HUDEP-2 (cell line): ENCODE results near the gene RGL3.
"Not testable (repeated sequence)": the region's sequence is repeated elsewhere in the genome, so short reads cannot be mapped to it uniquely, and the experiment has no call there.

Experiments used
- DNase-seq, 76 experiments: peaks; one replicate each; lab custom pipeline; 2025; ENCODE audit not compliant: unreplicated experiment in 76 of 76; lab: John Stamatoyannopoulos, UW

RGL3 gene

DNA sequence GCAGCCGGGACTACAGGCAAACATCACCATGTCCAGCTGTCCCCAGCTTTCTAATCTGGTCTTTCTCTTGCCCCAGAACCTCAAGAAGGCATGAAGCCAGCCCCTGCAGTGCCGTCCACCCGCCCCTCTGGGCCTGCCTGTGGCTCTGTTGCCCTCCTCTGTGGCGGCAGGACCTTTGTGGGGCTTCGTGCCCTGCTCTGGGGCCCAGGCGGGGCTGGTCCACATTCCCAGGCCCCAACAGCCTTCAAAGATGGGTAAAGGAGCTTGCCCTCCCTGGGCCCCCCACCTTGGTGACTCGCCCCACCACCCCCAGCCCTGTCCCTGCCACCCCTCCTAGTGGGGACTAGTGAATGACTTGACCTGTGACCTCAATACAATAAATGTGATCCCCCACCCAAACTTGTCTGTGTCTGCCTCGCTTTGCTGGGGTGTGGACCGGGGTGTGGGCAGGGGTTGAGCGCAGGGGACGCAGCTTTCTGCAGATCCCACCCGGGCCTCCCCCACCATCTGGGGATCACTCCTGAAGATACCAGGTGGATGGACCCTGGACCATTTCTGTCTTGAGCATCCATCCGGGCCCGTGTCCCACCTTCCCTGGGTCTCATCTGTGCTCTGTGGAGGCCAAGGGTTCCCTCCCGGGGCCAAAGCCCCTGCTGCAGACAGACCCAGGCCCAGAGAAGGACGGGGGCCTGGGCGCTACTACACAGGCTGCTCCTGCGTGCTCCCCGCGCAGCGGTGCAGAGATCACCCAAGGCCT, 31.6 kb upstream of the RGL3 start:
- DNase-seq: no peak

DNA sequence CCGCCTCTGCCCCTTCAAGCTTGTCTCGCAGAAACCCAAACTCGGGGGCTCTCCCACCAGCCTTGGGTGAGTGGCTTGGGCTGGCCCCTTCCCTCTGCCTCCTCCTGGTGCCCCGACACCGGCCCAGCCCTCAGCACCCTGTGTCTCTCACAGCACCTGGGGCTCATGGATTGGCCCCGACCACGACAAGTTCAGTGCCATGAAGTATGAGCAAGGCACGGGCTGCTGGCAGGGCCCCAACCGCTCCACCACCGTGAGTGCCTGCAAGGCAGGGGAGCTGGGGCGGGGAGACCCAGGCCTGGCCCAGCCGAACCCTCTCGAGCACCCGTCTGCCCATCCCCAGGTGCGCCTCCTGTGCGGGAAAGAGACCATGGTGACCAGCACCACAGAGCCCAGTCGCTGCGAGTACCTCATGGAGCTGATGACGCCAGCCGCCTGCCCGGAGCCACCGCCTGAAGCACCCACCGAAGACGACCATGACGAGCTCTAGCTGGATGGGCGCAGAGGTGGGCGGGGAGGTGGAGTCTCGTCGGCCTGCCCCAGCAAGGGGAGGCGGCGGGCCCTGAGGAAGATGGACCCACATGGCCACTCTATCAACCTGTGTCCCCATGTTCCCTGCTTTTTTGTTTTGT, 29.9 kb upstream of the RGL3 start:
- no peak for DNase-seq

DNA sequence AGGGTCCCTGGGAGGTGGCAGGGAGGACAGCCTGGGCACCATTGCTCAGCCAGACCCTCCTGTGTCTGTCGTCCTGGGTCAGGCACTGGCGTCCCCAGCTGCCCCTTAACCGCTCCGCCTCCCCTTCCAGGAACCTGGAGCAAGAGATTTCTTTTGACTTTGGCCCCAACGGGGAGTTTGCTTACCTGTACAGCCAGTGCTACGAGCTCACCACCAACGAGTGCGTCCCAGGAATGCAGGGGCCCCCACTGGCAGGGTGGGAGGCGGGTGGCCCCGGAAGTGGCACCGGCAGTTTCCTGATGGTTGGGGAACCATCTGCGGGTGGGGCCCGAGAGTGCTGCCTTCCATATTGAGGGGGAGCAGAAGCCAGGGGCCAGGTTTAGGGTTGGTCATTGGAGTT, 29.3 kb upstream of the RGL3 start:
- no peak for DNase-seq

DNA sequence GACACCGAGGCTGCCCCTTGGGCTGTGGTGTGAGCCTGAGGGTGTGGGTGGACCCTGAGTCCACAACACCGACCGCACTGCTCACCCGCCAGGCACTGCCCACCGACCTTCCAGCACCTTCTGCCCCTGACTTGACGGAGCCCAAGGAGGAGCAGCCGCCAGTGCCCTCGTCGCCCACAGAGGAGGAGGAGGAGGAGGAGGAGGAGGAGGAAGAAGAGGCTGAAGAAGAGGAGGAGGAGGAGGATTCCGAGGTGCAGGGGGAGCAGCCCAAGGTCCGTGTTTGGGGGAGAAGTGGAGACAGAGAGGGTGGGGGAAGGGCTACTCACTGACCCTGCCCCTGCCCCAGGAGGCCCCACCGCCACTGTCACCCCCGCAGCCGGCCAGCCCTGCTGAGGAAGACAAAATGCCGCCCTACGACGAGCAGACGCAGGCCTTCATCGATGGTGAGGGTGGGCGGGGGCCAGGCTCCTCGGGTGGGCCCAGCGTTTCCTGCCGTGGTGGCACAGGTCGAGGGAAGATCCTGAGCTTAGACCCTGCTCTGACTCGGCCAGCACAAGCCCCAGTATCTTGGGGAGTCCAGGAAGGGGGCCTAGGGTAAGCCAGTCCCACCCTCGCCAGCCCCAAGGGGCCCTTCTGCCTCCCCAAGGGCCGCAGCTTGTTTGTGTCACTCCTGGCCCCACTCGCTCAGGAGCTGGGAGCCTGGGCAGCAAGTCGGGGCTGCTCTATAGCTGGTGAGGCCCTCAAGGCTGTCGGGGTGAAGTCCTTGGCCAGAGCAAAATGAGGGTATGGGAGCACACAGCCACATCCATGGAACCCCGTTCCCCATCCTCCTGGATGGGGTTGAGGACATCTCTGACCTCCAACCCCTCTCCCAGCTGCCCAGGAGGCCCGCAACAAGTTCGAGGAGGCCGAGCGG, 28.5 kb upstream of the RGL3 start:
- DNase-seq: no peak

DNA sequence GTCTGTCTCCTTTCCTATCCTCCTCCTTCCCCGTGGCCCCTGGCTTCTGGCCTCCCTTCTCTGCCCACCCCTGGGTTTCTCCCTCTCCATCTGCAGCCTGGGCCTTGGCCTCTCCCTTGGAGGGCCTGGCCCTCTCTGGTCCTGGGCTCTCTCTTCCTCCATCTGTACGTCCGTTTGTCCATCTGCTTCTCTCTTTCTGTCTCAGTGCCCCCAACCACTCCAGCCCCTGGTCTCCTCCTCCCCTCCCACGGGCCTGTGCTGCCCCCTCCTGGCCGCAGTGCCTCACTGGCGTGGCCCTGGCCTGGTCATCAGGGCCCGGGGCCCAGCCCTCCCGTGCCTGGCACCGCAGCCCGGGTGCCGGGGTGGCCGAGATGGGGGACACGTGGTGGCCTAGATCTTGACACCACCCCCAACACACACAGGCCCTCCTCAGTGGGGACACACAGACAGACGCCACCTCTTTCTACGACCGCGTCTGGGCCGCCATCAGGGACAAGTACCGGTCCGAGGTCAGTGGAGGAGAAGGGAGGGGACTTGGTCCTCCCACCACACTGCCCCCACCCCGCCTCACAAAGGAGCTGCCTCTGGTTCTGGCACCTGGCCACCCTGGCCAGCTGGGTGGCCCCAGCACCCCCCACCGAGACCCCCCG, 27.7 kb upstream of the RGL3 start:
- peak in 44 of 76 experiments; percentile 1 to 65 (median 39) for DNase-seq

DNA sequence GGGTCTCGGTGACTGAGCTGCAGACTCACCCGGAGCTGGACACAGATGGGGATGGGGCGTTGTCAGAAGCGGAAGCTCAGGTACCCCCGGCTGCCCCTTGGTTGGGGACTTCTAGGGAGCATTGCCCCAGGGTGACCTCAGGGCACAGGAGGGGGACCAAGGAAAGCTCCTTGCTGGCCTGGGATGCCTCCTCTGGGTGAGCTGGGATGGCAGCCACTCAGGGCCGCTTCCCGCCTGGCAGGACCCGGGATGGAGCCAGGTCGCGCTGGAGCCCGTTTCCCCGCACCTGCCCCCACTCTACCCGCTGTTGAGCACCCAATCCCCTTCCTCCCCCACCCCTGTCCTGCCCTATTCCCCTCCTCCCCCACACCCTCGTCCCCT, 27.1 kb upstream of the RGL3 start:
- DNase-seq: no peak

DNA sequence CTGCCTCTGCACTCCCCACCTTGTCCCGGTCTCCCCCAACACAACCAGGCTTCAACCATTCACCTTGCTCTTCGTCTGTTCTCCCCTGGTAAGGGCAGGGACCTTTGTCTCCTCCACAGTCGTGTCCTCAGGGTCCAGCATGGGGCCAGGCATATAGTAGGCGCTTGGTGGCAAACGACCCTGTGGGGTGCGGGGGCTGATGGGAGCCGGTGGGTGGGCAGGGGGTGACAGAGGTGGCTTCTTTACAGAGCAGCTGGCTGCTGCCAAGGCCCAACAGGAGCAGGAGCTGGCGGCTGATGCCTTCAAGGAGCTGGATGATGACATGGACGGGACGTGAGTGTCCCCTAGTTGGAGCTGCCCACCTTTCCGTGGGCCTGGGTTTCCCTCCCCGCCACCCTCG, 26.0 kb upstream of the RGL3 start:
- no peak for DNase-seq

DNA sequence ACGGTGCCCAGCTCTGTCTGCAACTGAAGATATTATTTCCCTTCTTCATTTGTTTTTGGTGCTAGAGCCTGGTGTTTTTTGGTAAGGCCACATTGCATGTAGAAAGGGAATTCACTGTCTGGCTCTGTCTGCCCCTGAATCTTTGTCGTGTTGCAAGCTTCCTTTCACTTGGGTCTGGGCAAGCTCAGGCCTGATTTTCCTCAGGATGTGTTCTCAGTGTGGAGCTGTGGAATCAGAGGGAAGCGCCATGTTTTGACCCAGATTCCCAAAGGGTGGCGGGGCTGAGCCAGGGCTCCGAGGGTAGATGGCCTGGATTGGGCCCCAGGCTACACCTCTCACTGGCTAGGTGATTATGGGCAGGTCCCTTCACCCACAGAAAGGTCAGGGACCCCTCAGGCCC, 24.9 kb upstream of the RGL3 start:
- no peak for DNase-seq

DNA sequence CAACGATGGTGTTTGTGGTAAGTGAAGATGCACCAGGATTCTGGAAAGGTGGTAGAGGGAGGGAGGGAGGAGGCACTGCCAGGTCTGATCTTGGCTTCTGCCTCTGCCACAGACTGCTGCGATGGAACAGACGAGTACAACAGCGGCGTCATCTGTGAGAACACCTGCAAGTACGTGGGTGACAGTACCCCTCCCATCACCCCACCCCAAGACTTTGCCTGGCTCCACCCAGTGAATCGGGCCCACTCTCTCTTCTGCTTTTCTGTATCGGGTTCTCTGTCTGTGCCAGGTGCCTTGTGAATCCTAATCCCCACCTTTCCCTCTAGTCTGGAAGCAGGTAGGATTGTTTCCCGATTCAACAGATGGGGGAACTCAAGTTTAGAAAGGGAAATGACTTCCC, 18.8 kb upstream of the RGL3 start:
- no peak for DNase-seq

DNA sequence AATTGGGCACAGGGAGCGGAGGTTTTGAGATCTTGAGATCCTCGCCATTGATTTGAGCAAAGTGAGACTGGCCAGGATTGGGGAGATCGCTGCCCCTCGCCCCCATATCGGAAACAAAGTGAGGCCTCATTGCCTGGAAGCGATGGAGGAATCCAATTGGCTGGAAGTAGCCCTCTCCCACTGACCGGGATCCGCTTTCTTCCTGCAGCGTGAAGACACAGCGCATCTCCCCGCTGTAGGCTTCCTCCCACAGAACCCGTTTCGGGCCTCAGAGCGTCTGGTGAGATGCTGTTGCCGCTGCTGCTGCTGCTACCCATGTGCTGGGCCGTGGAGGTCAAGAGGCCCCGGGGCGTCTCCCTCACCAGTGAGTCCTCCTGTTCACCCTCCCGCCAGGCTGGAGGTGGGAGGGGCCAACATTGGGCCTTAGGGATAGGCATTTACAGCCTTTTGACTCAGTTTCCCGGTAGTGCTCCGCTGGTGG, 16.8 kb upstream of the RGL3 start:
- DNase-seq: peak in 37 of 76 experiments; percentile 10 to 57 (median 34)

DNA sequence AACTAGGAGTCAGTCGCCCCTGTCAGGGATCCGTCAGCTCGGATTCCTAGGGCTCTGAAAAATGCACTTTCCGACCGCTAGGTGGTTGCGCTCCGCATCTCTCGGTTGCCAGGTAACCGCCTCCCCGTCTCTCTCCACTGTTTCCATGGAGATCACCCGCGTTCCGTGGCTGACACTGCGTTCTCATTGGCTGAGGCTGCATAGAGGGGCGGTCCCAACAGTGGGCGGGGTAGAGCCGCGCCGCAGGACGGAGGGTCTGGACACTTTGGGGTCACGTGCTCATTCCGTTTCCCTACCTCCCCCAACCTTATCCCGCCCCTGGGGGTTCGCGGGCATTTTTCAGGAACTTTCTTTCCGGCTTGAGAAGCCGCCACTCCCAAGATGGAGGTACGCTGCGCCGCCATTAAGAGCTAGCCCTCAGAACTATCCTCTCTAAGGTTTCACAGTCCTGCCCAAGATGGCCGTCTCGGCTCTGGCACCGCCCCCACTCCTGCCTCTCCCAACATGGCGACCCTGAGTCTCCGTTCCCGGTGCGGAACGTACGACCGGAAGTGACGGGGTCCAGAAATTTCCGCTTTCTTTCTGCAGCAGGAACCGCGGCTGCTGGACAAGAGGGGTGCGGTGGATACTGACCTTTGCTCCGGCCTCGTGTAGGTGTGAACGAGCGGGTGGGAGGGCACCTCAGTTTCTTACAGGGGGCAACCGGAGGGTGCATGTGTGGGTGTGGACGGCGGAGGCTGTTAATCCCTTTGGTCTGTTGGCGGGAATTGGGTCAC, 16.1 kb upstream of the RGL3 start, which contains the start of the genes ODAD3 and PRKCSH:
ODAD3 (minus strand) TSS at position 65 of the 776 bp plus-strand sequence. CDS start 105 bp downstream, outside the sequence.
PRKCSH (plus strand) TSS at position 579 of the 776 bp plus-strand sequence. CDS start 483 bp downstream, outside the sequence.
- DNase-seq: peak; percentile 85 to 100 (median 100)

DNA sequence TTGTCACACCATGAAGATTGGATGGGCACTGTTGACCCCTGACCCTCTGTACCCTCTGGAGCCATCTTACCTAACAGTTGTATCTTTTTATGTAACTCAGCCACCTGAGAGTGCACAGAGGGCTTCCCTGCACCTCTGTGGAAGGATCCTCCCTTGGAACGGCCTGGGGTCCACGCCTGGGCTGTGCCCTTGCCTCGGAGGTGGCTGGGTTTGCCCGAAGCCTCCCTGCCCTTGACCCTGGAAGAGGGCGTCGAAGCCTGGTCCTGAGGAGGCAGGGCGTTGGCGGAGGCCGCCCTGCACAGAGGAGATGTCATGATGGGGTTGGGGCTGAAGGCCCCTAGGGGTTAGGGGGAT, 15.6 kb upstream of the RGL3 start:
- DNase-seq: no peak

DNA sequence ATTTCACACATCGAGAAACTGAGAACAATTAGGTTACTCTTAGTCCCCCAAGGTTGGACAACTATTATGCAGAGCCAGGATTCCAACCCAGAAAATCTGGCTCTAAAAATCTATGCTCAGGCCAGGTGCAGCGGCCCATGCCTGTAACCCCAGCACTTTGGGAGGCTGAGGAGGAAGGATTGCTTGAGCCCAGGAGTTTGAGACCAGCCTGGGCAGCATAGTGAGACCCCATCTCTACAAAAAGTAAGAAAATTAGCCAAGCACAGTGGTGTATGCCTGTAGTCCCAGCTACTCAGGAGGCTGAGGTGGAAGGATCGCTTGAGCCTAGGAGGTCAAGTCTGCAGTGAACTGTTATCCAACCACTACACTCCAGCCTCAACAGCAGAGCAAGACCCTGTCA, 14.4 kb upstream of the RGL3 start:
- not testable (repeated sequence) for DNase-seq

DNA sequence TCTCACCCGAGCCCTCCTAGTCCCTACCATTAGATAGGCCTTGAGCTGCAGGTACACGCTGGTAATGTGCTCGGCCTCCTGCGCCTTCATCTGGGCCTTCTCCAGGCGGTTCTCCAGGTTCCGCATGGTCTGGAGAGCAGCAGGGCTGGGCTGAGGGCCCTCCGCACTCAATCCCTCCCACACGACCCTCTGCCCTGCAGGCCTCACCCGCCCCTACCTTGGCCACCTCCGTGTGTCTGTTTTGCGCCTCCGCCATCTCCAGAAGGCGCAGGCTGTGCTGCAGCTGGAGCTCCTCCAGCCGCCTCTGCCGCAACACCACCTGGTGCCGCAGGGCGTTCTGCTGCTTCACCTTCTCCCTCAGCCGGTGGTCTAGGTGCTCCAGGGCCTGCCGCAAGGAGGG, 7.5 kb upstream of the RGL3 start:
- no peak for DNase-seq

DNA sequence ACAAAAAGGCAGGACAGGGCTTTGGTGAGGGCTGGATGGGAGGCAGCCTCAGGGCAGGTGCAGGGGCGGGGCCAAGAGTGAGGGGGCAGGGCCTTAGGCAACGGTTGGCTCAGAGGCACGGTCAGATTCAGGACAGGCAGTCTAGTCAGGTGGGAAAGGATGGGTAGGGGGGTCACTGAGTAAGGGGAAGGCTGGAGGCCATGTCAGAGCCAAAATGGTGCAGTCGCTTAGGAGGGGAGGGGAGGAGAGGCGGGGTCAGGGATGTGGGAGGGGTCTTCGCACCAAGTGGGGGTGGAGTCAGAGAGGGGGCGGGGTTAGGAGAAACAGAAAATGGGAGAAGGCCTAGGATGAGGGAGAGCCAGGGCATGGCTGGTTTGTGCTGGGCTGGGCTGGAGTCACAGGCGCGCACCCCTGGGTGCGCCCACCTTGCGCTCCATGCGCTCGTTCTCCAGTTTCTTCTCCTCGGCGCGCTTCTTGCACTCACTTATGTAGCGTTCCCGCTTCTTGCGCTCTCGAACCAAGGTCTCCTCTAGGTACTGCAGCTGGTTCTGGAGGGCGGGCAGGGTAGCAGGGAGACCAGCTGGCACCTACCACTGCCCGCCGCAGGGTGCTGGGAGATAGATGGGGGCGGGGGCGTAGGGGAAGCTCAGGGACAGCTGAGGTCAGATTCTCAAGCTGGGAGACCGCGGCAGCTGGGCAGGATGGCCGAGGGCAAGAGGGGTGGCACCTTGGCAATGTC, 6.8 kb upstream of the RGL3 start:
- DNase-seq: no peak

DNA sequence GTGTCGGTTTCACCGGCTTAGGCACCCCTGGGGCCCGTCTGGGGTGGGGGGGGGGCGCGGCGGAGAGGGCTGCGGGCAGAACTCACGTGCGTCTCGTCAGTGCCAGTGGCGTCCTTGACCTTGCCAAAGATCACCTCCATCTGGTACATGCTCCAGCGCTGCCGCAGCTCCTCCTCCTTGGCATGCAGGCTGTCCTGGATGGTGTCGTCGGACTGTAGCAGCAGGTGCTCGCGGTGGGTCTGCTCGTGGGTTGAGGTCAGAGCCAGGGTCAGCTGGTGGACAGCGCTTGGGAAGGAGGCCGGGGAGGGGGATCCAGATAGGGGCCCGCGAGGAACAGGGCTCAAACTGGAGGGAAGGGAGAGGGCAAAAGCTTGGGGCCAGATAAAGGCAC, 4.7 kb upstream of the RGL3 start:
- no peak for DNase-seq

DNA sequence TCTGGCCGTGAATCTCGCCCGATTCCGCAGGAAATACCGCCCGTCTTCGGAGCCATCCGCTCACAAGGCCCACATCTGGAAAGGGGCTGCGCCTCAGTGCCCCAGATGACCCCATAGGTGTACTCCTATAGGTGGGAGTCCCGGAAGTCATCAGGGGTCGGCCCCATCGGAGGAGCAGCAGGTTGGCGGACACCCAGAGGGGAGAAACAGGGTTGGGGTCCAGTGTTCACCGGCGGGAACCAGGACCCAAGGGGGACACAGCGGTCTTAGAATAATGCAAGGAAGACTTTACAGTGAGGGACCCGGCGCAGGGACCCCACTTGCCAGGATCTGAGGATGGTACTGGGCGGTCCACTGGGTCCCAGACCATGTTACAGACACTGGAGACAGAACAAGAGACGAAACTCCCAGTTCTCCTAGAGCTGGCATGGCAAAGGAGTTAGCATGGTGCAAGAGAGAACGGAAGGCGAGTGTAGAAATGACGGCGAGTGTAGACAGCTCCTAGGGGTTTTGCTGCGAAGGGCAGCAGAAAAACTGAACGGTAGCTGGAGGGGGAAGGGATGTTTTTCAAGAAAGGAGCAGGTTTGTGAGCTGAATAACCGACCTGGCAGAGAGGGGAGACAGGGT, 4.2 kb upstream of the RGL3 start:
- DNase-seq: no peak

DNA sequence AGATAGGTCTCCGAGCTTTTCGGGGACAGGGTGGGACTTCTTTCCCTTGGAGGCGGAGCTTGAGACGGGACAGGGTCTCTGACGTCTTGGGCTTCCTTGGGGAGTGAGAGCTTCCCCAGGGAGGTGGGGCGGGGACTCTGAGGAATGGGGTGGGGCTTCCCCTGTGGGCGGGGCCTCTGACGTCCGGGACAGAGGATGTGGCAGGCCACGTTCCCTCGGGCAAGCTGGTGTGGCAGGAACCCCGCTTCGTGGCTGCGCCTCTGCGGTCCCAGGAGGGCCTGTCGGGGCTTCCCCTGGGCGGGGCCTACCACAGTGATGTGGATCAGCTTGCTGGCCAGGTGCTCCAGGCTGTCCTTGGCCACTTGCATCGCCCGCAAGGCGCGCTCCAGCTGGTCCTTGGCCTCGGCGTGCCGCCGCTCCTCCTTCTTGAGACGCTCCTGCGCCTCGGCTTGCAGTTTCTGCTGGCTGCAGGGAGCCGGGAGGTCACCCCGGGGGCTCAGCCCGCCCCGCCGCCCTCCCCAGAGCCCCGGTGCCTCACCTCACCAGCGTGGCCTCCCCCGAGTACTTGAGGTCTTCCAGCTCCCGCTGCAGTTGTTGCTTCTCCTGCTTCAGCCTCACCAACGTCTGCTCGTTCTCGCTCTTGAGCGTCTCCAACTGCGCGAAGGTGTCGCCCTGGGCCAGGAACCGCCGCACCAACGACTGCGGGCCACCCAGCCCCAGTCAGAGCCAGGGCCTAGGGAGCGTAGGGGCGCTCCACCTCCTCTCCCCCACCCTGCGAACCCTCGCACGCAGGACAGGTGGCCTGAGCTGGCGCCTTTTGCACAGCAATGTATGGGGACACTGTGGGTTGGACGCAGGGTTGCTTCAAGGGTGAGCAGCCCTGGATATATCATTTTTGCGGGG, 3.3 kb upstream of the RGL3 start:
- DNase-seq: peak in 34 of 76 experiments; percentile 1 to 74 (median 32)
